IMR-90 (cell line): ENCODE results near the gene SLC35F1.

ENCODE experiments used
- CHD1 ChIP-seq: IDR thresholded peaks from 2 replicates; pipeline ENCODE4 v1.6.1; 2012; ENCODE audit warnings: low read depth, low read length, improper control_type of control experiment
- CTCF ChIP-seq: conservative IDR thresholded peaks from 2 replicates; pipeline ENCODE4 v1.5.1; 2012; ENCODE audit warnings: mild to moderate bottlenecking, low read depth, low read length, improper control_type of control experiment
- MXI1 ChIP-seq: IDR thresholded peaks from 2 replicates; pipeline ENCODE4 v1.6.1; 2012; ENCODE audit warnings: low read depth, mild to moderate bottlenecking, low read length, moderate library complexity, borderline replicate concordance
- POLR2A ChIP-seq: IDR thresholded peaks from 2 replicates; pipeline ENCODE4 v1.6.1; 2012; ENCODE audit warnings: mild to moderate bottlenecking, low read depth, low read length
- RFX5 ChIP-seq: IDR thresholded peaks from 2 replicates; pipeline ENCODE4 v1.8.0; 2012; ENCODE audit warnings: low read depth, mild to moderate bottlenecking, low read length, moderate library complexity
- SMC3 ChIP-seq: fragments of 150-350 bp; IDR thresholded peaks from 2 replicates; pipeline ENCODE4 v1.6.1; 2016; ENCODE audit warnings: low read depth, mild to moderate bottlenecking, antibody characterized with exemption, low read length, moderate library complexity

GRCh38 chr6:118297821-118298220 lies 390.8 kb downstream of the SLC35F1 start:
- no peak for TF ChIP-seq MXI1
- TF ChIP-seq POLR2A, result no peak
- TF ChIP-seq RFX5, result no peak
- TF ChIP-seq CTCF, result no peak
- no peak for TF ChIP-seq SMC3
- TF ChIP-seq CHD1, result no peak
